ENCODE data around the gene TNPO2.

- TF ChIP-seq, protein P1, sequence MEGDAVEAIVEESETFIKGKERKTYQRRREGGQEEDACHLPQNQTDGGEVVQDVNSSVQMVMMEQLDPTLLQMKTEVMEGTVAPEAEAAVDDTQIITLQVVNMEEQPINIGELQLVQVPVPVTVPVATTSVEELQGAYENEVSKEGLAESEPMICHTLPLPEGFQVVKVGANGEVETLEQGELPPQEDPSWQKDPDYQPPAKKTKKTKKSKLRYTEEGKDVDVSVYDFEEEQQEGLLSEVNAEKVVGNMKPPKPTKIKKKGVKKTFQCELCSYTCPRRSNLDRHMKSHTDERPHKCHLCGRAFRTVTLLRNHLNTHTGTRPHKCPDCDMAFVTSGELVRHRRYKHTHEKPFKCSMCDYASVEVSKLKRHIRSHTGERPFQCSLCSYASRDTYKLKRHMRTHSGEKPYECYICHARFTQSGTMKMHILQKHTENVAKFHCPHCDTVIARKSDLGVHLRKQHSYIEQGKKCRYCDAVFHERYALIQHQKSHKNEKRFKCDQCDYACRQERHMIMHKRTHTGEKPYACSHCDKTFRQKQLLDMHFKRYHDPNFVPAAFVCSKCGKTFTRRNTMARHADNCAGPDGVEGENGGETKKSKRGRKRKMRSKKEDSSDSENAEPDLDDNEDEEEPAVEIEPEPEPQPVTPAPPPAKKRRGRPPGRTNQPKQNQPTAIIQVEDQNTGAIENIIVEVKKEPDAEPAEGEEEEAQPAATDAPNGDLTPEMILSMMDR (IDR thresholded peaks at IDR 0.05; ENCODE audit: low read depth, low read length): no peak
- TF ChIP-seq EZH2phosphoT487 (IDR thresholded peaks at IDR 0.05; ENCODE audit: low read depth): no peak
These were observed 421 bp downstream of the TNPO2 start for GRCh38 chr19:12723381-12723640.

All from OCI-LY3 (cell line).